Lower leg skin (tissue), 3 donors: ENCODE measurements around the gene EPHB3.

Experiments
- CTCF ChIP-seq, 3 donors: fragments of 450-650 bp; IDR thresholded peaks; one replicate each; pipeline ENCODE4 v1.5.1; 2016; ENCODE audit warnings: antibody characterized with exemption in 3 of 3, mild to moderate bottlenecking in 3 of 3, moderate library complexity in 2 of 3
- POLR2A ChIP-seq, 2 donors: fragments of 450-650 bp; IDR thresholded peaks; one replicate each; pipeline ENCODE4 v1.6.1; 2016 to 2017; ENCODE audit warnings: antibody characterized with exemption in 2 of 2, mild to moderate bottlenecking in 1 of 2, moderate library complexity in 1 of 2

DNA sequence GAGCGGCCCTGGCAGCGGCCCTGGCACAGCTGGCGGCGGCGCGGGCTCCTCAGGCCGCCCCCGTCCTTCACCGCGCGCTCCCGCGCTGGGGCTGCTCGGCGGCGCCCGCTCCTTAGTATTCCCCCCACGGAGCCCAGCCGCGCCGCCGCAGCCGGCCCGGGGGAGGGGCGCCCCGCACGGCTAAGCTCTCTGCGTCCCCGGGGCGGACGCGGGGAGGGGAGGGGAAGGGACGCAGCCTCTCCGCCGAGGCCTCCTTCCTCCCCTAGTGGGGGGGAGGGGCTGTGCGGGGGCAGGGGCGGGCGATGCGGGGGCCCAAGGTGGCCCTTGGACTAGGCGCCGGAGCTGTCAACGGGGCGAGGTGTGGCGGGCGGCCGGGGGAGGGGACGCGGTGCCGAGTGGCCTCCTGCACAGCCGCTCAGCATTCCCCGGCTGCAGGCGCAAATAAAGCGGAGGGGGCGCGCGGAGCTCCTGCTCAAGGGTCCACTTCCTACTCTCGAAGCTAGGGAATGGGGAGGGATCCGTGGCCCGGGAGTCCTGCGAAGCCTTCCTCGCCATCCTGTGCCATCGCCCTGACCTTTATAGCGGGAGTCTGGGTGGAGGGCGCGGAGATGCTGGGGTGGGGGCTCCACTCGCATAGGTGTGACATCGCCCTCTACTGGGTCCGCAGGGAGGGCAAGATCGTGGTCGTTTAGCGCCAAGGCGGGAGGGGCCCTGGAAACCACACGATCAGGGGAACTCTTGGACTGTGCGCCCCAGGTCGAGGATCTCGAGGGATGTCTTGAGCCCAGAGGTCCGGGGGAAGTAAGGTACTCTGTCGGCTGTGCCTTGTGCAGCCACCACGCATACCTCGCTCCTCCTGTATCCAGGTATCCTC, 22.2 kb downstream of the EPHB3 start:
- TF ChIP-seq POLR2A (IDR thresholded peaks at IDR 0.05) (no peak), CTCF (IDR thresholded peaks at IDR 0.05) (no peak)
